ENCODE data around the gene COX6A1. TPM values are rescaled to one million over a fixed set of nuclear protein-coding genes. Genes with fewer than 3 reads are reported as not detected.

COX6A1 gene
- total RNA-seq, 1 experiment from 2014 or later, result 475 TPM

DNA sequence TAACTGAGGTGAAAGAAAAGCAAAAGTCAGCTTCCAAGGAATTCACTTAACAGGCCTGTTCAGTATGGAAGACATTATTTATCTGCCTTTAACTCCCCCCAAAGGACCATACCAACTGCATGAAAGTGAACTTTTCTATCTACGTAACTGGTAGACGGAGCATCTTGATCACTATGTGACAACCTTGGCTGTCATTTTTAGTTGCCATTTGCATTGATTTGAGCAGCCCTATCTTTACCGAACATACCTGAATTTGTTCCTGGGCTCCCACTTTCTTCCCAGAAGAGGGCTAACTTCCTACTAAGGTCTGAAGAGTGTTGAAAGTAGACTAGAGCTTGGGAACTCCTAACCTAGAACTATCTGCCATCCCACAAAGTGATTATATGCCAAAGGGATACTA, 22.2 kb downstream of the COX6A1 start:
- no peak for DNase-seq (ENCODE audit: unreplicated experiment)
- TF ChIP-seq, protein P1, sequence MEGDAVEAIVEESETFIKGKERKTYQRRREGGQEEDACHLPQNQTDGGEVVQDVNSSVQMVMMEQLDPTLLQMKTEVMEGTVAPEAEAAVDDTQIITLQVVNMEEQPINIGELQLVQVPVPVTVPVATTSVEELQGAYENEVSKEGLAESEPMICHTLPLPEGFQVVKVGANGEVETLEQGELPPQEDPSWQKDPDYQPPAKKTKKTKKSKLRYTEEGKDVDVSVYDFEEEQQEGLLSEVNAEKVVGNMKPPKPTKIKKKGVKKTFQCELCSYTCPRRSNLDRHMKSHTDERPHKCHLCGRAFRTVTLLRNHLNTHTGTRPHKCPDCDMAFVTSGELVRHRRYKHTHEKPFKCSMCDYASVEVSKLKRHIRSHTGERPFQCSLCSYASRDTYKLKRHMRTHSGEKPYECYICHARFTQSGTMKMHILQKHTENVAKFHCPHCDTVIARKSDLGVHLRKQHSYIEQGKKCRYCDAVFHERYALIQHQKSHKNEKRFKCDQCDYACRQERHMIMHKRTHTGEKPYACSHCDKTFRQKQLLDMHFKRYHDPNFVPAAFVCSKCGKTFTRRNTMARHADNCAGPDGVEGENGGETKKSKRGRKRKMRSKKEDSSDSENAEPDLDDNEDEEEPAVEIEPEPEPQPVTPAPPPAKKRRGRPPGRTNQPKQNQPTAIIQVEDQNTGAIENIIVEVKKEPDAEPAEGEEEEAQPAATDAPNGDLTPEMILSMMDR (IDR thresholded peaks at IDR 0.05; ENCODE audit: unreplicated experiment), result no peak
- Mint-ChIP-seq H3K4me3 (ENCODE audit: unreplicated experiment) (no peak overlapping the region), H3K27me3 (ENCODE audit: insufficient read depth, unreplicated experiment) (no peaks in the 10 kb centered on the region), H3K4me1 (ENCODE audit: insufficient read depth, unreplicated experiment) (no peaks in the 10 kb centered on the region), H3K27ac (ENCODE audit: low read depth, unreplicated experiment) (no peak overlapping the region), H3K36me3 (ENCODE audit: insufficient read depth, unreplicated experiment) (peaks cover 89% of the 10 kb centered on the region), H3K9me3 (ENCODE audit: unreplicated experiment) (no peaks in the 10 kb centered on the region)
- intact Hi-C loops (cut with micrococcal nuclease), result no loop called here
- POLR2A ChIA-PET, result interaction anchor here (0.8 to 1.2 kb wide), 3 partner anchors 8 to 16 kb away, joined by 3 to 5 read pairs (median 3); no protein-coding TSS in a partner anchor
- no TSS peak for BruUV-seq (replicated peaks)
- CTCF ChIA-PET, result interaction anchor here (1.5 kb wide), 1 partner anchor 10 kb away, joined by 4 read pairs; no protein-coding TSS in a partner anchor

DNA sequence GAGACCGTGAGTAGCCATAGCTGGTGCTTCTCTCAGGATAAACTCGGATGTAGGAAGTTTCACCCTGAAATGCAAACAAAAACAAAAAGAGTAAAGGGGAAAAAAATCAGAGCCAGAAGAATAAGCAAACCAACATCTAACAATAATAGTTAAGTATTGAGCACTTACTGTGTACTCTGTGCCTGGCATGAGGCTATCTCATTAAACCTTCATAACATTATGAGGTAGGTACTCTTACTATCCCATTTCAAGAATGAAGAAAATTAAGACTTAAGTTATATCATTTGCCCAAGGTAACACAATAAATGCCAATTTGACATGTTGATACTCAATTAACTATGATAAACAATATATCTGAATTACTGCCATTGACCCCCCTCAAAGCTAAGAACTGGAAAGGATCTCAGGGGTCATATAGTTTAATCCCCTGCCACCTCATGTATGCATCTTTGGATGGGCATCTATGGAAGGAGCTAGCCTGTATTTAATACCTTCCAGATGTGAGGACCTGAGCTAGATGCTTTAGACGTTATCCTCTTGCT, 24.3 kb downstream of the COX6A1 start:
- ChIA-PET CTCF (interaction anchor here (1.2 to 1.6 kb wide), 2 partner anchors 10 to 129 kb away, joined by 3 to 5 read pairs; no protein-coding TSS in a partner anchor), POLR2A (interaction anchor here (1.8 kb wide), 1 partner anchor 15 kb away, joined by 8 read pairs; no protein-coding TSS in a partner anchor)
- Mint-ChIP-seq H3K9me3 (ENCODE audit: unreplicated experiment) (no peaks in the 10 kb centered on the region), H3K36me3 (ENCODE audit: insufficient read depth, unreplicated experiment) (peaks cover 91% of the 10 kb centered on the region), H3K4me3 (ENCODE audit: unreplicated experiment) (no peak overlapping the region), H3K27ac (ENCODE audit: low read depth, unreplicated experiment) (no peak overlapping the region), H3K27me3 (ENCODE audit: insufficient read depth, unreplicated experiment) (no peaks in the 10 kb centered on the region), H3K4me1 (ENCODE audit: insufficient read depth, unreplicated experiment) (peaks cover 12% of the 10 kb centered on the region)
- intact Hi-C loops (cut with micrococcal nuclease), result no loop called here
- TF ChIP-seq, protein P1 (IDR thresholded peaks at IDR 0.05; ENCODE audit: unreplicated experiment), result no peak
- BruUV-seq (replicated peaks), result TSS peak; percentile 2
- DNase-seq (ENCODE audit: unreplicated experiment), result no peak

DNA sequence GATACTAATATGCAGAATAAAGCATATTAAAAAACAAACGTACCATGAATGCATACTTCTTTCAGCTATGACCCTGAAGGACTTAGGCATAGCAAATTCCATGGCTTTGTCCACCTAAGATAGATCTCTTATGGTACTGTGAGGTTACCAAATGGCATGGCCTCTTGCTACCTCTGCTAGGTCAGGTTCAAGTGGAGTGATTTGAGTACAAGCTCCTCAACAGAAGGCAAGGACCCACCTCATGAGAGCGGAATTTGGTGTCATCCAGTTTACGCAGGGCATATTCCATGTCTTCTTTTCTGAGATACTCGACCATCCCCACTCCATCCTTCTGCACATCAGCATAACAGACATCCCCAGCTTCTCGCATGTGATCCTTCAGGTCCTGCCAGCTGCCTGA, 25.8 kb downstream of the COX6A1 start:
- no peak overlapping the region for H3K27ac Mint-ChIP-seq (ENCODE audit: low read depth, unreplicated experiment)
- TF ChIP-seq, protein P1 (IDR thresholded peaks at IDR 0.05; ENCODE audit: unreplicated experiment), result no peak
- ChIA-PET POLR2A (interaction anchor here (1.0 to 1.9 kb wide), 3 partner anchors 18 to 106 kb away, joined by 3 to 7 read pairs (median 3); partner anchors contain the start of genes COX6A1, GATC and TRIAP1), CTCF (interaction anchor here (0.5 to 1.9 kb wide), 5 partner anchors 11 to 34 kb away, joined by 3 to 9 read pairs (median 5); partner anchors contain the start of genes COX6A1, GATC and TRIAP1)
- intact Hi-C loops (cut with micrococcal nuclease), result no loop called here
- H3K4me1 Mint-ChIP-seq (ENCODE audit: insufficient read depth, unreplicated experiment), result peaks cover 17% of the 10 kb centered on the region
- H3K4me3 Mint-ChIP-seq (ENCODE audit: unreplicated experiment), result no peak overlapping the region
- H3K27me3 Mint-ChIP-seq (ENCODE audit: insufficient read depth, unreplicated experiment), result no peaks in the 10 kb centered on the region
- DNase-seq (ENCODE audit: unreplicated experiment), result no peak
- BruUV-seq (replicated peaks), result no TSS peak
- peaks cover 92% of the 10 kb centered on the region for H3K36me3 Mint-ChIP-seq (ENCODE audit: insufficient read depth, unreplicated experiment)
- H3K9me3 Mint-ChIP-seq (ENCODE audit: unreplicated experiment), result no peaks in the 10 kb centered on the region

DNA sequence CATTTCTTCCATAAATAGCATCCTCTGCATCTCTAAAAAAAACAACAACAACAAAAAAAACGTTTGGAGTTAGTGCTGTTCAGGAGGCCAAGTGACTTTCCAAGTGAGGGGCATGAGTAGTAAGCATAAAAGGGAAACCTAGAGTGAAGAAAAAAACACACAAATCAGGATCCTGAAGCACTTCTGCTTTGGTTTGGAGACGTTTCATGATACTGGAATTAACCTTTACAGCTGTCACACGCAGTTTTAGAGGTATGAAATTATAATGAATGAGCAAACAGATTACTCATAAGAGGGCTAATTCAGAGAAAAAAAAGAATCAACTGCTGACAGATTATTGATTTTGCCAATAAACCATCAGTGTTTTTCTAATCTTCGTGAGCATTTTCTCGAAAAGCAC, 27.8 kb downstream of the COX6A1 start:
- H3K36me3 Mint-ChIP-seq (ENCODE audit: insufficient read depth, unreplicated experiment), result peaks cover 74% of the 10 kb centered on the region
- H3K27me3 Mint-ChIP-seq (ENCODE audit: insufficient read depth, unreplicated experiment), result no peaks in the 10 kb centered on the region
- TF ChIP-seq, protein P1 (IDR thresholded peaks at IDR 0.05; ENCODE audit: unreplicated experiment), result no peak
- no peak overlapping the region for H3K27ac Mint-ChIP-seq (ENCODE audit: low read depth, unreplicated experiment)
- intact Hi-C loops (cut with micrococcal nuclease), result loop anchor here (1.0 kb wide), 1 partner anchor 109 kb away; no protein-coding TSS in a partner anchor
- H3K9me3 Mint-ChIP-seq (ENCODE audit: unreplicated experiment), result no peaks in the 10 kb centered on the region
- H3K4me1 Mint-ChIP-seq (ENCODE audit: insufficient read depth, unreplicated experiment), result peaks cover 17% of the 10 kb centered on the region
- POLR2A ChIA-PET, result interaction anchor here (1.1 to 6.6 kb wide), 5 partner anchors 8 to 30 kb away, joined by 3 to 56 read pairs (median 5); partner anchors contain the start of genes DYNLL1, GATC and TRIAP1
- no peak for DNase-seq (ENCODE audit: unreplicated experiment)
- no peak overlapping the region for H3K4me3 Mint-ChIP-seq (ENCODE audit: unreplicated experiment)
- BruUV-seq (replicated peaks), result no TSS peak
- CTCF ChIA-PET, result interaction anchor here (0.5 to 5.1 kb wide), 14 partner anchors 9 to 548 kb away, joined by 3 to 42 read pairs (median 7); partner anchors contain the start of genes COX6A1, GATC, PLA2G1B and TRIAP1
